ENCODE measurements around the gene PRAC1.

- TF ChIP-seq CTCF (IDR thresholded peaks at IDR 0.05; ENCODE audit: low read length) (no peak), EZH2 (optimal IDR thresholded peaks at IDR 0.05; ENCODE audit: low read depth, low read length) (no peak), EZH2phosphoT487 (IDR thresholded peaks at IDR 0.05; ENCODE audit: low read length) (no peak)
Observed at GRCh38 chr17:48701864-48702532, 20.3 kb downstream of the PRAC1 start.
